Ovary (tissue), 3 donors: Measurements from ENCODE around the gene MAJIN.

Experiments used
- EP300 ChIP-seq: sonication (generic); formaldehyde crosslinking; IDR thresholded peaks from one replicate; pipeline ENCODE4 v1.6.1; 2017; ENCODE audit warnings: antibody characterized with exemption
- POLR2A ChIP-seq: fragments of 450-650 bp; IDR thresholded peaks from one replicate; pipeline ENCODE4 v1.6.1; 2017; ENCODE audit warnings: antibody characterized with exemption, mild to moderate bottlenecking, moderate library complexity
- TF ChIP-seq, protein P1 (sequence below), 3 donors: fragments of 450-650 bp in 2 of 3; fragments of 200-600 bp in 1 of 3; IDR thresholded peaks; one replicate each; pipeline versions ENCODE4 v1.5.1 to v1.8.0; 2016 to 2022; ENCODE audit warnings: antibody characterized with exemption in 3 of 3, mild to moderate bottlenecking in 1 of 3
- donor health status: DM: no; HTN: no; CAD: no.

DNA sequence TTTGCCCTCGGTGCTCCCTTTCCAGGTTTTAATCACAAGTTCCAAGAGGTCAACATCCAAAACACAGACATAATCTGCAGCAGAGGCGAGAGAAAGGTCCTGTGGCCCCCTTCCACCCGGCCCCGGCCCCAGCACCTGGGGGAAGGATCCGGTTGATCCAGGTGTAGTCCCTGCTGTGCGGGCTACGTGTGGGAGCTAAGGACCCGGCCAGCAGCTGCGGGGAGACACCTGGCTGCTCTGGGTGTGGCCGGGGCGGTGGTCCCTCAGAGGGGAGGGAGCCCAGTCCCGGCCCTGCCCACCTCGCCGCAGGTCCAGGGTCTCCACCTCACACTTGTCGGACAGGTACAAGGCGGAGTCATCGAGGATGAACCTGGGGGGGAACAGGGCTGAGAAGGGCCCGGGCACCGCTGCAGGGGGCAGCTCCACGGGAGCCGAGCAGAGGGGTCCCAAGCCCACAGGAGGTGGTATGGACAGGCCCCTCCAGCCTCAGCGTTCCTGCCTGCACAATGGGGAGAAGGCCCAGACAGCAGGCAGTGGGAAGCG lies 68.5 kb downstream of the MAJIN start:
- TF ChIP-seq POLR2A (no peak), EP300 (no peak)
- TF ChIP-seq, protein P1, sequence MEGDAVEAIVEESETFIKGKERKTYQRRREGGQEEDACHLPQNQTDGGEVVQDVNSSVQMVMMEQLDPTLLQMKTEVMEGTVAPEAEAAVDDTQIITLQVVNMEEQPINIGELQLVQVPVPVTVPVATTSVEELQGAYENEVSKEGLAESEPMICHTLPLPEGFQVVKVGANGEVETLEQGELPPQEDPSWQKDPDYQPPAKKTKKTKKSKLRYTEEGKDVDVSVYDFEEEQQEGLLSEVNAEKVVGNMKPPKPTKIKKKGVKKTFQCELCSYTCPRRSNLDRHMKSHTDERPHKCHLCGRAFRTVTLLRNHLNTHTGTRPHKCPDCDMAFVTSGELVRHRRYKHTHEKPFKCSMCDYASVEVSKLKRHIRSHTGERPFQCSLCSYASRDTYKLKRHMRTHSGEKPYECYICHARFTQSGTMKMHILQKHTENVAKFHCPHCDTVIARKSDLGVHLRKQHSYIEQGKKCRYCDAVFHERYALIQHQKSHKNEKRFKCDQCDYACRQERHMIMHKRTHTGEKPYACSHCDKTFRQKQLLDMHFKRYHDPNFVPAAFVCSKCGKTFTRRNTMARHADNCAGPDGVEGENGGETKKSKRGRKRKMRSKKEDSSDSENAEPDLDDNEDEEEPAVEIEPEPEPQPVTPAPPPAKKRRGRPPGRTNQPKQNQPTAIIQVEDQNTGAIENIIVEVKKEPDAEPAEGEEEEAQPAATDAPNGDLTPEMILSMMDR (IDR thresholded peaks at IDR 0.05), result no peak
